Measurements from ENCODE around the gene SLC9A4.

- TF ChIP-seq POLR2A (IDR thresholded peaks at IDR 0.05): no peak
- TF ChIP-seq, protein P1, sequence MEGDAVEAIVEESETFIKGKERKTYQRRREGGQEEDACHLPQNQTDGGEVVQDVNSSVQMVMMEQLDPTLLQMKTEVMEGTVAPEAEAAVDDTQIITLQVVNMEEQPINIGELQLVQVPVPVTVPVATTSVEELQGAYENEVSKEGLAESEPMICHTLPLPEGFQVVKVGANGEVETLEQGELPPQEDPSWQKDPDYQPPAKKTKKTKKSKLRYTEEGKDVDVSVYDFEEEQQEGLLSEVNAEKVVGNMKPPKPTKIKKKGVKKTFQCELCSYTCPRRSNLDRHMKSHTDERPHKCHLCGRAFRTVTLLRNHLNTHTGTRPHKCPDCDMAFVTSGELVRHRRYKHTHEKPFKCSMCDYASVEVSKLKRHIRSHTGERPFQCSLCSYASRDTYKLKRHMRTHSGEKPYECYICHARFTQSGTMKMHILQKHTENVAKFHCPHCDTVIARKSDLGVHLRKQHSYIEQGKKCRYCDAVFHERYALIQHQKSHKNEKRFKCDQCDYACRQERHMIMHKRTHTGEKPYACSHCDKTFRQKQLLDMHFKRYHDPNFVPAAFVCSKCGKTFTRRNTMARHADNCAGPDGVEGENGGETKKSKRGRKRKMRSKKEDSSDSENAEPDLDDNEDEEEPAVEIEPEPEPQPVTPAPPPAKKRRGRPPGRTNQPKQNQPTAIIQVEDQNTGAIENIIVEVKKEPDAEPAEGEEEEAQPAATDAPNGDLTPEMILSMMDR (IDR thresholded peaks at IDR 0.05): no peak
- TF ChIP-seq POLR2AphosphoS5 (IDR thresholded peaks at IDR 0.05): no peak
These were observed 32.3 kb downstream of the SLC9A4 start for GRCh38 chr2:102505290-102505689.
